Activated T-helper 9 cell treated with anti-CD3 and anti-CD28 coated beads, Interleukin-2, amount 50 U/mL, for 16 hours (primary cell): ENCODE data around the gene GYG2.
"Not testable (repeated sequence)": the region's sequence is repeated elsewhere in the genome, so short reads cannot be mapped to it uniquely, and the experiment has no call there.

Experiments used
- DNase-seq: peaks from one replicate; pipeline ENCODE4 v3.0.0-alpha.2; 2020; ENCODE audit warnings: low read depth

Gene GYG2

DNA sequence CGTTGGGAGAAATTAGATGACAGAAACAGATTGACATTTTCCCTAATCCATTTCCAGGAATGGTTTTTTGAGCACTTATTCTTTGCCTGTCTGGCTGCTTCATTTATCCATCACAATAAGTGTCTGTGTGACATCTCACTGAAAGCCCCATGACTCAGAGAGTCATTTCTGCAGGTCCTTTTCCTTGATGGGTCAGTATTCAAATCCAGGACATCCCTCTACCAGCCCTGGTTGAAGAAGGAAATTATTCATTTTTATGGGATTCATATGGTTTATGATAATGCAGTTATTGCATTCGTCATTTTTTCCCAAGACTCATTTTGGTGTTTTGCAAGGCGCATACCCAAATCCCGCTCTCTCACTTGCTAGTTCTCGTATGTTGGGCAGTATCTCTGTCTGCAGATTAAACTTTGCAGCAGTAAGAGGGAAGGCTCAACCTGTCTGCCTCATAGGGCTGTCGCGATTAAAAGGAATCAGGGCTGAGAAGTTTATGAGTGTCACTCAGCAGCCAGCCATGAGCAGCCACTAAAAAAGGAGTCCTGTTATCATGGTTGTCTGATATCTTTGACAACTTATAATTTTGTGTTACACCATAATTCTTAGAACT lies 44.0 kb downstream of the GYG2 start:
- DNase-seq: no peak

DNA sequence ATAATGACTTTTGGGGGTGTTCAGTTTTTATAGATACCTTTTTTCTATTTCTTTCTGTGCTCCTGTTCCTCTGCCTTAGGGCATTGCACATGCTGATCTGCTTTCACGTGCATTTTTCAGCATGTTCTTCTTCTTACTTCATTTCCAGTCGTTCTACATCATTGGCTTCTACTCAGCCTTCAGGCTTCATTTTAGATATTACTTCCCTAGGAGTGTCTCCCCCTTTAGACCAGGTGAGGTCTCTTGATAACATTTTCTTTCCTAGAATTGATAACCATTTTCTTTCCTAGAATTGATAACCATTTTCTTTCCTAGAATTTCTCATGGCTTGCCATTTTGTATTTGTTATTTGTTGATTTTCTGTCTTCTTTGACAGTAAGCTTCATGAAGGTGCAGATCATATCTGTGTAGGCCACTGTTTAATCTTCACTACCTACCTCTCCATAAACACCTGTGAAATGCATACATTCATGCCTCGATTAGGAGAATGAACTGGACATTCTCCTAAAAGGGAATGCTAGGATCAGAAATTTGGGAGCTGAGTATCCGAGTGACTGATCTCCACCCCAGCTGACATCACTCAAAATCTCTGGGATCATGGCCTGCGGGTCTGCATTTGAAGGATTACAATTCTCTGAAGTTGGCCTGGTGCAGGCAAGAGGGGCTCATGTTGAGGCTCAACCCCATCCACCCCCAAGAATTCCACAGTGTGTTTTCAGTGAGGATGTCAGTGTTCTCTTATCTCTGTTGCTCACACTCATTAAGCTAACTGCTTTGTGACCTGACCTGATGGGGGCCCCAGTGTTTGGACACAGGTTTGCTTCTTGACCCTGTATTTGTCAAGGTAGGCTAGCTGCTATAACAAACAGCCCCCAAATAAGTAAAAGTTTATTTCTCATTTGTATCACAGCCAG lies 45.7 kb downstream of the GYG2 start:
- DNase-seq: no peak

DNA sequence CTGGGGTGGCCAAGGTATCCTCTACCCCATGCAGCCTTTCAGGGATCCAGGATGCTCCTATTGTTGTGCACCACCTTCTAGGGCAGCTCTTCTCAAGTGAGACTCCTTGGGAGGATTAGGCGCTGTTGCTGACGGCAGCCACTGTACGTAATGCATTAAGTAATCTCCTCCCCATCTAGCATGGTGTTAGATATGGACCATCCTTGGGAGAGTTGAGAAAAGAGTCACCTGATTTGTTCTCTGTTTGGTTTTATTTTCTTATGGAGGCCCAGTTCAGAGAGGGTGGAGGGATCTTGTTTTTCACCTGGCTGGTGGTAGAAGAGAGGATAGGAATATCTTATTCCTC lies 46.4 kb downstream of the GYG2 start:
- DNase-seq: no peak

DNA sequence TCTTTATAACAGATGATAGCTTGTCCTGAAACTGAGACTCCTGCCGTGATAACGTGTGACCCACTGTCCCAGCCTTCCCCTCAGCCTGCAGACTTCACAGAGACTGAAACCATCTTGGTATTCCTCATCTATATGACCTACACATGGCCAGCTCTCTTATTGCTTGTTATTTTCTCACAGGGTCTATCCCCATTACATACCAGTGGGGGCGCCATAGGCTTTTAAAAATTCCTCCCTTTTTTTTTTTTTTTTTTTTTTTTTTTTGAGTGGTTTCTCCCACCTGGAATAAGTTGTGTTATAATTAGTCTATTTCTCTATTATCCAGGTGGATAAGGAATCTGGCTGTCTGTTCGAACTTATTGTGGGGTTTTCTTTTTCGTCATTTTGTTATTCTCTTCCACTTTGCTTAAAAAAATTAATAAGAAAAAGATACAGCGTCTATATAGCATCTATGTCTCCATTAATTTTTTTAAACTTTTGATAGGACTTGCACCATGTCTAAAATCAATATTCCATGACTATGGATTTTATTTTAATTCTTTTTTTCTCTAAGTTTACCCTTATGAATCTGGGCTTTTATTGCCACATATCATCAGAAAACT lies 47.2 kb downstream of the GYG2 start:
- no peak for DNase-seq

DNA sequence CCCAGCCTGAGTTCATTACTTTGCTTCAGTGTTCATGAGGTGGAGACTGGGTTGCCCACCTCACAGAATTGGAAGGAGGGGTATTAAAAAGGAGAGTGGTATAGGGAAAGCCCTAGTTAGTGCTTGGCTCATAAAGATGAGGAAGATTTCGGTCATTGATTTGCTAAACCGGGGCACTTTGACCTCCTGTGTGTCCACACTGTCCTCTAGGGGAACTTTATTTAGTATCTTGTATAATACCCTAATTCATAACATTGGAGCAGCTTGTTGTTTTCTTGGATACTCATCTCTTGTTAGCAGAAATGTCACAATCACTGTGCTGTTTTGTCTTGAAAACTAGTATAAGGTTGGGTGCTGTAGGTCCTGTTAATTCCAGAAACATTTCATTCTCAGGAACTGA lies 49.8 kb downstream of the GYG2 start:
- DNase-seq: no peak

DNA sequence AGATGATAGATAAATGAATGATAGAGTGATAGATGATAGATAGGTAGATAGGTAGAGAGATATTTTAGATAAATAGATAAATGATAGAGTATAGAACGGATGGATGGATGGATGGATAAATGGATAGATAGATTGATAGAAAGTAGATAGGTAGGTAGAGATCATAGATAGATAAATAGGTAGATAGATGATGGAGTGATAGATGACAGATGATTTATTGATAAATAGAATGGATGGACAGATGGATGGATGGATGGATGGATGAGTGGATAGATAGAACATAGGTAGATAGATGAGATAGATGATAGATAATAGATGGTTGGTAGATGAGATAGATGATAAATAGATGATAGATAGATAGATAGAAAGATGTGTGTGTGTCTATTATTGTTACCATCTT lies 50.9 kb downstream of the GYG2 start:
- DNase-seq: no peak

- DNase-seq: no peak
These were observed 55.0 kb downstream of the GYG2 start for GRCh38 chrX:2883770-2884169.

DNA sequence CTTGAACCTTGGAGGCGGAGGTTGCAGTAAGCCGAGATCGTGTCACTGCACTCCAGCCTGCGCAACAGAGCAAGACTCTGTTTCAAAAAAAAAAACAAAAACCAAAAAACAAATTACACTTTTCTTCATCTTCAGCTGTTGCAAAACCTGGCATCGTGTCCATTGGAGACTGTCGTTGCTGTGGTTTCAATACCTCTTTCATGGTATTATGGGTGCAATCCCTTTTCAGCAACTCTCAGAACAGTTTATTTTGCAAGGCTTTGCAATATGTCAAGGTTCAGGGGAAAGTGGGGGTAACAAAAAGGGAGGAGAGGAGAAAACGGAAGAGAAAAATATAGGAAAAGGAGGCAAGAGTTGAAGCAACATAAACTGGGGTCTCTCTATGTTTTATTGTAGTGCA lies 59.6 kb downstream of the GYG2 start:
- DNase-seq: no peak

DNA sequence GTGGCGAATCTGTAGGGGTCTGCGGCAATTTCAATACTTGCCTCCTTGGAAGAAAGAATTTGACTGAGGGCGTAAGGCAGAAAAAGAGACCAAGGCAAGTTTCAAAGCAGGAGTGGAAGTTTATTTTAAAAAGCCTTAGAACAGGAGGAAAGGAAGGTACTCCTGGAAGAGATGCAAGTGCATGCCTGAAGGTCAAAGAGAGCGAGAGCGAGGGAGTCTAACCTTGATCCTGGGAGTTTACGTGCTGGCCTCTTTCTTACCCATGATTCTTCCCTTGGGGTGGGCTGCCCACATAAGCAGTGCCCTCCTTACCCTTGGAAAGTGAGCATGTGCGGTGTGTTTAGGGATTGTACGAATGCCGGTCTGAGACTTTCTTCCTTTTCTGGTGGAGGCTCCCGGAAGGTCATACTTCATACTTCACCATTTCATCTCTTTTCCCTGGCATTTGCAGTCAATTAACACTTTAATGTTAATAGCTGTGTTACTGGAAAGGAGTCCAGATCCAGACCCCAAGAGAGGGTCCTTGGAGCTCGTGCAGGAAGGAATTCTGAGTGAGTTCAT lies 60.4 kb downstream of the GYG2 start:
- DNase-seq: no peak

- not testable (repeated sequence) for DNase-seq
These were observed 61.2 kb downstream of the GYG2 start for GRCh38 chrX:2889706-2890490.

GRCh38 chrX:2890536-2891460 lies 62.1 kb downstream of the GYG2 start:
- not testable (repeated sequence) for DNase-seq

GRCh38 chrX:2892816-2893215 lies 64.1 kb downstream of the GYG2 start:
- DNase-seq: no peak

GRCh38 chrX:2894885-2895292 lies 66.2 kb downstream of the GYG2 start:
- no peak for DNase-seq

DNA sequence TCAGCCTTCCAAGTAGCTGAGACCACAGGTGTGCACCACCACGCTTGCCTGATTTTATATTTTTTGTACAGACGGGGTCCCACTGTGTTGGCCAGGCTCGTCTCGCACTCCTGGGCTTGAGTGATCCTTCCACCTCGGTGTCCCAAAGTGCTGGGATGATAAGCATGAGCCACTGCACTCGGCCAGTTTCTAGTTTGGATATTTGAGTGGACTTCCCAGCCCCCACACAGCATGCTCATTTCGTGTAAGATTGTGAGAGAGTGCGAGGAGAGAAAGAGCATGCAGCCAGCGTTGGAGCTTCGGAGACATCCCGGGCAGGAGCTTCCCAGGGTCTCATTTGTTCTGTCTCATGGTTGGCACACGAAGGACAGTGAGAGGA lies 68.6 kb downstream of the GYG2 start:
- DNase-seq: no peak

GRCh38 chrX:2897690-2898623 lies 69.2 kb downstream of the GYG2 start:
- not testable (repeated sequence) for DNase-seq

DNA sequence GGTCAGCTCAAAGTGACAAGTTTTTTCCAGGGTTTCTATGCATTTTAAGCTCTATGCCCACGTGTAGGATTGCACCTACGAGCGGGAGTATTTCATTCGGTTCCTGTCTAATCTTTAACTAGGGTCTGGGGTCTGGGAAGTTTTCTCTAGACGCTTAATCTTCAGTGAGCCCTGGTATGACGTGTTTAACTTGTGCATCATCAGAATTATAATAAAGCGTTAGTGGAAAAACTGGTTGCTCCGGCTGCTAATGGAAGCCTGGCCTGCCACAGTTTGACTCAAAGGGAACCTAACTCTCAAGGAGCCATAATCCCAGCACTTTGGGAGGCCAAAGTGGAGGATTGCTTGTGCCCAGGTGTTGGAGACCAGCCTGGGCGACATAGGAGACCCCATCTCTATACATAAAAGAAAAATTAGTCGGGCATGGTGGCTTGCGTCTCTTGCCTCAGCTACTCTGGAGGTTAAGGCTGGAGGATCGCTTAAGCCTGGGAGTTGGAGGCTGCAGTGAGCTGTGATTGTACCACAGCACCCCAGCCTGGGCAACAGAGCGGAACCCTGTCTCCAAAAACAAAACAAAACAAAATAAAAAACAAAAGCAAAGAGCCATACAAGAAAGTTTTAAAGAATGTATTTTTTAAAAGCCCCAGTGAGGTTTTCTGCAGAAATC lies 70.2 kb downstream of the GYG2 start:
- DNase-seq: no peak

DNA sequence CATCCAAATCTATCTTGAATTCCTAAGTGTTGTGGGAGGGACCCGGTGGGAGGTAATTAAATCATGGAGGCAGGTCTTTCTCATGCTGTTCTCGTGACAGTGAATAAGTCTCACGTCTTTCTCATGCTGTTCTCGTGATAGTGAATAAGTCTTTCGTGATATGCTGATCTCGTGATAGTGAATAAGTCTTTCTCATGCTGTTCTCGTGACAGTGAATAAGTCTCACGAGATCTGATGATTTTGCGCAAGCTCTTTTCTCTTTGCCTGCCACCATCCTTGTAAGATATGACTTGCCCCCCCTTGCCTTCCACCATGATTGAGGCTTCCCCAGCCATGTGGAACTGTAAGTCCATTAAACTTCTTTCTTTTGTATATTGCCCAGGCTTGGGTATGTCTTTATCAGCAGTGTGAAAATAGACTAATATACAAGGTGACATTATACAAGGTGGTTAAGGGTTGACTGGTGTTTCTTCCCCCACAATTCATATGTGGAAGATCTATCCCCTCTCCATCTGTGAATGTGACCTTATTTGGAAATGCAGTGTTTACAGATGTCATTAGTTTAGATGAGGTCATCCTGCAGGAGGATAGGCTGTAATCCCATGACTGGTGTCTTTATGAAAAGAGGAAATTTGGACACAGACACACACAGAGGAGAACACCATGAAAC lies 72.8 kb downstream of the GYG2 start:
- DNase-seq: no peak

- no peak for DNase-seq
These were observed 74.1 kb downstream of the GYG2 start for GRCh38 chrX:2902841-2903240.

- no peak for DNase-seq
These were observed 74.6 kb downstream of the GYG2 start for GRCh38 chrX:2903366-2903765.
